GM21737 (cell line): ENCODE results near the gene FAM47E.
"Not testable (repeated sequence)": the region's sequence is repeated elsewhere in the genome, so short reads cannot be mapped to it uniquely, and the experiment has no call there.

Source experiments
- ATAC-seq: cut with Tn5 transposase; IDR thresholded peaks from one replicate; pipeline ENCODE4 v1.9.1; 2021; ENCODE audit warnings: mild to moderate bottlenecking, moderate library complexity; ENCODE audit not compliant: unreplicated experiment

FAM47E gene

DNA sequence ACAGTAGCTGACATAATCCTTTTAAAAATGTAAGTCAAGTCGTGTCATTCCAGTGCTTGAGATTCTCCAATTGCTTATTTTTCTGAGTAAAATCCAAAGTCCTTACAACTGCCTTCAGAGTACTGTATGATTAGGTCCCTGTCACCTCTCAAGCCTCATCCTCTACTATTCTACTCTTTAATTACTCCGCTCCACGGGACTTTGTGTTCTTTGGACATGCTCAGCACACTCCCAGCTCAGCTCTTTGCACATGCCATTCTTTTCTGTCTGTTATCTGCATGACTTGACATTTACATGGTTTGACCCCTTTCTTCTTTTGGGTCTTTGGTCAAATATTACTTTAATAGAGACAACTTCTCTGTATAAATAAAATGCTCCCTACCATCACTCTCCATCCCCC lies 15.1 kb downstream of the FAM47E start:
- ATAC-seq = no peak

DNA sequence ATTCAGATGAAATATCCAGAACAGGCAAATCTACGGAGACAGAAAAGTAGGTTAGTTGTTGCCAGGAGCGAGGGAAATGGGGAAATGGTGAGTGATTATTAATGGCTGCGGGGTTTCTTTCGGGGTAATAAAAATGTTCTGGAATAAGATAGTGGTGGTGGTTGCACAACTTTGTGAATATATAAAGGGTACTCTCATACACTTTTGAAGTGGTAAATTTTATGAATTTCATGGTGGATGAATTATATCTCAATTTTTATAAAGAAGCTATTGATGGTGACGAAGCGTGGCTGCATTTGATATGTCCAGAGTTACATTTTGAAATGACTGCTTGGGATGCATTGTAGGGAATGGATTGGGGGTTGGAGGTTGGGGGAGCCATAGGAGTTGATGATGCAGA lies 16.3 kb downstream of the FAM47E start:
- ATAC-seq = no peak

DNA sequence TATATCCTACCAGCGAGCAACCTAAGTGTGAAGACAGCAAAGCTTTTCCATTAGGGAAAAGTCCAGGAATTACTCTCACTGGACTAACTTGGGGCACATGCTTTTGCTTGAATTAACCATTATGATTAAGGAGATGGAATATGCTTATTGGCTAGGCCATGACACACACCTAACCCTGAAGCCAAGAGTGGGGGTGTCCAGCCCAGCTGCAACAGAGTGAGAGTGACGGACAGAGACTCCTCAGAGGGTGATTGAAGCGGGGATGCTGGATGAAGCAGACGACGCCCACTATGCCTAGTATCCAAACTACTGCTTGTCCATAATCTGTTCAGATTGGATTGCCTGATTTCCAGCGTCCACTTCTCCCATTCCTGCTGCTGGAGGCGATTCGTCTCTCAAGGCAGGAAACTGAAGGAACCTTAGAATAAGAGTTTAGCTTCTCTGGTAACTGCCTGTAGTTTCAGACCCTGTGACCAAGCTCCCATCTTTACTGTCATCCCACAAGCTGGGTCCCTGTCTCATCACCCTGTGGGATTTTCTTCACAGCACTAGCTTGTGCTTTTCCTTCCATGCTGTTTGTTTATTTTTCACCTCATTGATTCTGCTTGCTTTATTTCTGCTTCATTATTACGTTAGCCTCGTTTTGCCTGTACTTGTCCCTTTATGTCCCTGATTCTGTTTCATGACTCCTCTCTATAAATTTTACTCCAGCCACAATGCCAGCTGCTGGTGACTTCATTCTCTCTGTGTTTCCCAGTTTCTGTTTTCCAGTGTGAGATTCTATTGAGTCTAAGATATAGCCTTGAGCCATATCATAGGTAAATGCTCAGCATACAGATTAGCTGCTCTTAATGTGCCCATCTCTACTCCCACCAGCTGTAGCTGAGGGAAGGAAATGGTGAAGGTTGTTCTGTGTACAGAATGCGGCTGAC lies 19.0 kb downstream of the FAM47E start:
- ATAC-seq = no peak

DNA sequence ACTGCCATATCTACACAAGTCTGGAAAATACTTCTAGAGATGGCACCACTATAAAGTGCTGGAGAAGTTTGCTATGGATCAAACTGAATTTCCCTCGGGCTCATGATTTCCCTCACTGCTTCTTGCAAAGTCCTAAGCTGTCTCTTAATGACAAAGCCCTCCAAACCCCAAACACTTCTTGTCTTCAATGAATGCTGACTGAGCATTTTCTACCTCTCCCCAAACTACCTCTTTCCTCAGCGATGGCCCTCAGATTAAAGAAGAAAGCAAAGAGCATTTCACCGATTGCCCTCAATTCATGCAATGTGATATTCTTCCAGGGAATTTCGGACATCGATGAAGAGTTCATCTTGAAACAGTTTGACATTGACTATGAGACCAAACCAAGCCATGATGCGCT lies 19.7 kb downstream of the FAM47E start:
- ATAC-seq = no peak

DNA sequence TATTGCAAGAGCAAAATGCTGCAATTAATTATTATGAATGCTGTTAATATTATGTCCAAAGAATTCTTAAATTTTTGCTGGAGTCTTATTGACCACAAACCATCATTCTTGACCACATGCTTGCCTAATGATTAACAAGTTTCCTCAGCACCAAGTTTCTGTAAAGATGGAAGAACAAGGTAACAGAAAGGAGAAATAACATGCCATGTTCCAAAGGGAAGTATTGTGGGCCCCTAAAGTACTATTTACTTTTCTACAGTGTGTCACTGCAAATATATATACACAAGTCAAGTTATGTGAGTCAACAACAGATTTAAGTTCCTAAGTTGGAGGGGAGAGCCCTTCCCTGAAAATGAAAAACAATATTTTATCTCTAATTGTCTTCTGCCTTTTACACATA lies 20.6 kb downstream of the FAM47E start:
- no peak for ATAC-seq

DNA sequence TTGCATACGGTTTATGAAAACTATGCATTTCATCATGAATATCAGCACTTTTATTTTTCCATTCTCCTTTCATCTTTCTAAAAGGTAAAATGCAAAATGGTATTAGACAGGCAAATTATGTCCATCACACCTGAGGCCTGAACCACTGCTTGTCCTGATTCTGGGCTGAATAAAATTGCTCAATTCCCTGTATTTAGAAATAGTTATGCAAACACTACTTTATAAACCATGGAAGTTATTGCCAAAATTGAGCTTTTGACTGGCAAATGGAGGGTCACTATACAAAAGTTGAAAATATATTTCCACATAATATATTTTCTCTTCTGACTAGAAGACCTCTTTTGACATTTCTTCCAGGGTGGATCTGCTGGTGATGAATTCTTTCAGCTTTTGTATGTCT lies 21.1 kb downstream of the FAM47E start:
- ATAC-seq = no peak

DNA sequence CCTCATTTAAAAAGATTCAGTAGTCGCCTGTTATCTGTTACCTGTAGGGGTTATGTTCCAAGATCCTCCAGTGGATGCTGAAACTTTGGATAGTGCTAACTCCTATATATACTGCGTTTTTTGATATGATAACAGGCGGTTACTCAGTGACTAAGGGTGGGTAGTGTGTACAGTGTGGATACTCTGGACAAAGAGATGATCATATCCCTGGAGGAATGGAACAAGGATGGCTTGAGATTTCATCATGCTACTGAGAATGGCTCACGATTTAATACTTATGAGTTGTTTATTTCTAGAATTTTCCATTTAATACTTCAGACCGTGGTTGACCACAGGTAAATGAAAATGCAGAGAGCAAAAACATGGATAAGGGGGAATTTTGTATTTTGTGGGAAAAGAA lies 21.5 kb downstream of the FAM47E start:
- ATAC-seq = no peak

DNA sequence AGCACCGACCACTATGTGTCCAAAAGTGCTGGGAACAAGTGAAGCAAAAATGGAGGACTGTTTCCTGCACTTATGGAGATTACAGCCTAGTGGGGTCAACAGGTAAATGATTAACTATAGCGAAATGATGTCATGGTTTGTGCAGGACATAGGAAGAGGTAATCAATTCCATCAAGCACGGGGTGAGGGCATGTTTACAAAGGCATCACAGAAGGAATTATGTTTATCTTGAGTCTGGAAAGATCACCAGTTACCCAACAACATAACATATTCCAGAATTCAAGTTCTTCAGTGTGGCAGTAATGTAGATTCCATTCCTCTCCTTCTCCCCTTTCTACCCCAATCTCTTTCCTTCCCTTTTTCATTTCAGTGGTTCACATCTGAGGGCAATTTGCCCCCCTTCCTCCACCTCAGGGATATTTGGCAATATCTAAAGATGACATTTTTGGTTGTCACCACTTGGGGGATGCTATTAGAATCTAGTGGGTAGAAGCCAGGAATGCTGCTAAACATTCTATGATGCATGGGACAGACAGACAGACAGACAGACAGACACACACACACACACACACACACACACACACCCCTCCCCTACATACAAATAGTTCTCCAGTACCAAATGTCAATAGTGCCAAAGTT lies 24.1 kb downstream of the FAM47E start:
- ATAC-seq = no peak

DNA sequence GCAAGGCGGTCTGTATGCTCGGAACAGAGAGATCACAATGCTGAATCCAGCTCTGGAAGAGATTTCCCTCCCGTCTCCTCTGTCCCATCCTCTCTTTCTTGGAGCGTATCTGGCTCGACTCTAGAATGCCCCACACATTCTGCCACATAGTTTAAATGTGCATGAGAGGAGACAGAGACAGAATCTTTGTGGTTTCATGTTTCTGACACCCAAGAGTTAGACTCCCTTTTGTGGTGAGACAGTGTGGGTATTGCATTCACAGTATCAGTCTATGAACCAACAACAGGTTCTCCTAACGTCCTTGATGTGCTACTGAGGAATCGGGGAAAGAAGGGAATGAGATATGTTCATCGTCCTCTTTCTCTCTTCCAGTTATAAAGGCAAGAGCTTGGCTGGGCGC lies 25.3 kb downstream of the FAM47E start:
- ATAC-seq = no peak

DNA sequence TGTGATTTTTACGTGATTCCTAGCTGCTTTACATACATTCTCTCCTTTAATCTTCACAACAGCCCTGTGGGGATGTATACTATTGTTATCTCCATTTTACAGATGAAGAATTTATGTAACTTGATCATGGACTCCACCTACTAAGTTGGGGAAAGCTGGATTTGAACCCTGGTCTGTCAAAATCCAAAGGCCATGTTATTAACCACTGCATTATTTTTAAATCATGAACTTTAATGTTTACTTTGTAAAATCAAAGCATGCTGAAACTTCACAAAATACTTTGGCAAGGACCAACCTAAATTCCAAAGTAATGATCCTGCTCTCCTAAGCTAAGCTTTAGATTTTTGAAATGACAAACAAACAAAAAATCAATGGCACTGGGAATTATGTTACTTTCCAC lies 26.1 kb downstream of the FAM47E start:
- ATAC-seq = no peak

DNA sequence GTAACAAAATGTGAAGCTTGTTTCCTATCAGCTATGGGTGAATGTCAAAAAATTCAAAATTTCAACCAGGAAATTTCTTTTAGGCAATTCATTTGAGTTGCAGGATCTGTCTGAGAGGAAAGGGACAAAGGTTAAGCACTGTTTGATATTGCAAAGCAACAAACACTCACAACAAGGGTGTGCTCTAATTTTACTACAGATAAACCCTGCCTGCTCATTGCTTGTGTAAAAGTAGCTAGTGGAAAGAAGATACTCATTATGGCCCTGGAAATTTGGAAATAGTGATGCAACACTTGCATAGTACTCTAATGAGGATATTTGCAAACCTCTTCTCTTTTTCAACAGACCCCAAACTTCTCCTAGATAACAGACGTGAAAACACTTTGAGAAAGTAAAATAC lies 27.1 kb downstream of the FAM47E start:
- no peak for ATAC-seq

DNA sequence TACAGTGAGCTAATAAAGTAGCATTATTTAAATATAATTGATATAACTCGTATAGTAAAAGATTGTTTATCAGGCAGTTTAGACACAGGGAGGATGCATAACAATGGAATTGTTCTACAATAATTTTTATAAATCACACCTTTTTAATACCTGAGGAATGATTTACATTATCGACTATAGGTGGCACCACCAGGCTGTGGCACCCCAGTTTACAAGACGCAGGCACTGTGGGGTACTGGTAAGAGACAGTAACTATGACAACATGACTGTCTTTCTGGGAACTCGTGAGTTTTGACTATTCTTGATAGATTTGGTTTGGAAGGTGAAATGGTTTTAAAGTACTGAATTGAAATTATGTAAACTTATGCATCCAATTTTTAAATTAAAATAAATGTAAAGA lies 27.9 kb downstream of the FAM47E start:
- no peak for ATAC-seq

DNA sequence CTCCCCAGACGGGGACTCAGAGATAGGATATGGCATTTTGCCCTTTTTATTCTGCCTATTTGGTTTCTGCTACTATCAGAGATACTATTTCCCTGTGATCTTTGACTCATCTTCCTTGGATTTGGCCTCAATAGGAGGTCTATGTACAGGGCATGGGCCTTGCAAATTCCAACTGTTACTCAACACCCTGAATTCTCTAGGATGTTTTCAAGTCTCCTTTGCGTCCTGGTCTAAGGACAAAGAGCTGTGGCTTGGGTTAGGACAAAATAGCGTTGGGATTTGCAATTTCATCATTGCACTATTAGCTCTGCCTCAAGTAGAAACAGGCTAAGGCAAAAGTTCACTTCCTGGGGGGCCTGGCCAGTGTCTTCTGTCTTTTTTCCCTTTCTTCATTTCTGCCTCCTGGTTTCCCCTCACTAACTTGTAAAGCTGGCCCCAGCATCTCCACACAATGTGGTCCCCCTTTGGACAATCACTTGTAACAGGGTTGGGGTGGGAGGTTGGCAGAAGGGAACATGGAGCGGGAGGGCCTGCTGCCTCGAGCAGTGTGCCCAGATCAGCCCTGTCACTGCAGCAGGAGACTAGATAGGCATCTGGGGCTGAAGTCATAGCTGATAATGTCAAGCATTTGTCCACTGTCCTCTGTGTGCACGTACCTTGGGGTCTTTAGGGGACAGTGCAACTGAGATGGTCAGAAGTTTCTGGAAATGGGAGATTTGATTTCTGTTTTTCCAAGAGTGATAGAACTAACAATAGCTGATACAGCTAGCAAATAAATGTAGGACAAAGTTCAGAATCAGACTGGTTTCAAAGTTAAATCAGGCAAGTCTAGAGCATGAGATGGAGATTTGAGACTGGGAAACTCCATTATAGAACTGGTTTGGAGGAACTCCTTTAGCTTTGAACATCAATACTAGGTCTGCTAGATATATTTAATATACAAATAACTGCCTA lies 29.2 kb downstream of the FAM47E start:
- ATAC-seq = no peak

DNA sequence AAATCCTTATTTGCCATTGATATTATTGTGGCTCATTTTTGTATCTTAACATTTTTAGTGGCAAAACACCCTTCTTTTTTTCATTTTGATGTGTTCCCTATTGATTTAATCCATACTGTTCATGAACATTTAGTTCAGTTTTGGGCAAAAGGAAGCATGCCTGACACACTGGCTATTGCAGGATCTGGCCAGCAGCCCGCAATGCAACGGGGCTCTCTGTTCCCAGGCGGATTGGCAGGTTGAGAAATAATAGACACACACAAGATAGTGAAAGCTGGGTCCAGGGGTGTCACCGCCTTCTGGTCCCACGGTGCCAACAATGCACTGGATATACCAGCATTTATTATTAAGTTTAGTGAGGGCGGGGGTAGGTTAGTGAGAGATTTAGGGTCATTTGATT lies 30.1 kb downstream of the FAM47E start:
- ATAC-seq = not testable (repeated sequence)

DNA sequence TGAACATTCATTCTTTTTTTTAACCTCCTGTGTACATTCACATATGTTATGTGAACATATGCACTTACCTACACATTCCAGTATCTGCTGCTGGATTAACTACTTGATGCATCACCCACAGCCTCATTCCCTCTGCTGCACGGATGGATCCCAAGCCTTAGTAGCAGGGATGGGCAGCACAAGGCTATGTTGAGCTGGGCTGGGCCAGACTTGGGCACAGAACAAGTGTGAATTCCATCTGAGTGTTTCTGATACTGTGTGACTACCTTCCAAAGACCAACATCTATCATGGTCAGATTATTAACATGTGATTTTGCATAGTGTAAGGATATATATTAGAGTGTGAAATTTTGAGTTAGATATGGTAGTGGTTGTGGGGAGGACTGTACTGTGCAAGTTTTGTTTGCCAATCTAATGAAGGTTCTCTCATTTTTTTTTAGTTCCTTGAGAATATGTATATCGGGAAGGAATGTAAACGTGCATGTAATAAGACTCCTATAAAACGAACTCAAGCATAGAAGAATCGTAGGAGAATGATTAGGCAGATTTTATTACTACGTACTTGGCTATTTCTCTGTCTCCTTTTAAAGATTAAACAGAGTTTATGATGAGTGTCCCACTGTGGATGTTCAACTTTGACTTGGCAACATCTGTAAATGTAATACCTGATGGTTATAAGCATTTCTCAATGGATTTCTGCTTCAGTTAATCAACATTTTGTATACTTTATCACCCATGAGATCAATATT lies 31.6 kb downstream of the FAM47E start:
- ATAC-seq = no peak

DNA sequence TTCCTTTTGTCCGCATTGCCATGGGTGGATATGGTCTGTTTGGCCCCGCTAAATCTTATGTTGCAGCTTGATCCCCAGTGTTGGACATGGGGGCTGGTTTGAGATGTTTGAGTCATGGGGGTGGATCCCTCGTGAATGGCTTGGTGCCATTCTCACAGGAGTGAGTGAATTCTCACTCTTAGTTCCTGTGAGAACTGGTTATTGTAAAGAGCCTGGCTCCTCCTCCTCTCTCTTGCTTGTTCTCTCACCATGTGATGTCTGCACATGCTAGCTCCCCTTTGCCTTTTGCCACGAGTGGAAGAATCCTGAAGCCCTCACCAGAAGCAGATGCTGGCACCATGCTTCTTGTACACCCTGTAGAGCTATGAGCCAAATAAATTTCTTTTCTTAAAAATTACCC lies 32.4 kb downstream of the FAM47E start:
- ATAC-seq = no peak

DNA sequence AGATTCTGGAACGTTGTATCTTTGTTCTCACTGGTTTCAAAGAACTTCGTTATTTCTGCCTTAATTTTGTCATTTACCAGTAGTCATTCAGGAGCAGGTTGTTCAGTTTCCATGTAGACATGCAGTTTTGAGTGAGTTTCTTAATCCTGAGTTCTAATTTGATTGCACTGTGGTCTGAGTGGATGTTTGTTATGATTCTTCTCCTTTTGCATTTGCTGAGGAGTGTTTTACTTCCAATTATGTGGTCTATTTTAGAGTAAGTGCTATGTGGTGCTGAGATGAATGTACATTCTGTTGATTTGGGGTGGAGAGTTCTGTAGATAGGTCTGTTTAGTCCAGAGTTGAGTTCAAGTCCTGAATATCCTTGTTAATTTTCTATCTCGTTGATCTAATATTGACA lies 36.3 kb downstream of the FAM47E start:
- not testable (repeated sequence) for ATAC-seq

DNA sequence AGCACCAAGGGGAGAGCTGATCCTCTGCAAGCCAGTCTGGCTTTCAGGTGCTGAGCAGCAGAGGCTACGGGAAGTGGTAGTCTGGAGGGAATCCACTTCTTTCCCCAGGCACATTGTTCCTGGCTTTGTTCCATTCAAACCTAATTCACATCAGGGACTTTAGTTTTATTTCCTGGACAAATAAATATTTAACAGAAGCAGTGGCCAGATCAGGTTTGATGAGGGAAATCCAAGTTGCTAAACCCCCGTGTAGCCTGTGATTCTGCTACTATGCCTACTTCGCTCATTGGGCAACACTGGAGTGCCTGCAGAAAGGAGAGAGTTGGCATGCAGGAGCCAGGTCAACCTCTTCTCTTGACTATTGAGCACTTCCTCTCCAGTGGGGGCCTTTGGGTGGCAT lies 41.2 kb downstream of the FAM47E start:
- ATAC-seq = no peak

DNA sequence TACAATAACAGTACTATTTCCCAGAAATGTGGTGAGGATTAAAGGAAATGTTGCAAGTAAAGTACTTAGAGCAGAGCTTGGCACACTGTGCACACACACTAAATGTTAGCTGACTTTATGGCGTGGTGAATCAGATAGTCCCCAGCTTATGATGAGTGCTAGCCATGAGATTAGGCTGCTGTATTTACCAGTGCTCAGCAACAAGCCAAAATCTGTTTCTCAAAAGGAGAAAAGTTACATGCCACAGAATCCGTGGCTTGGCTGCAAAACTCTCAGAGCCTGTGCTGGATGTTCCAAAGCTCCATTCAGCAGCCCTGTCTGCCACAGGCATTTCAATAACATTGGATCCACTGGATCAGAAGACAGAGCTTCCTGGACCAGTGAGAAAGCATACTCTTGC lies 42.3 kb downstream of the FAM47E start:
- no peak for ATAC-seq

DNA sequence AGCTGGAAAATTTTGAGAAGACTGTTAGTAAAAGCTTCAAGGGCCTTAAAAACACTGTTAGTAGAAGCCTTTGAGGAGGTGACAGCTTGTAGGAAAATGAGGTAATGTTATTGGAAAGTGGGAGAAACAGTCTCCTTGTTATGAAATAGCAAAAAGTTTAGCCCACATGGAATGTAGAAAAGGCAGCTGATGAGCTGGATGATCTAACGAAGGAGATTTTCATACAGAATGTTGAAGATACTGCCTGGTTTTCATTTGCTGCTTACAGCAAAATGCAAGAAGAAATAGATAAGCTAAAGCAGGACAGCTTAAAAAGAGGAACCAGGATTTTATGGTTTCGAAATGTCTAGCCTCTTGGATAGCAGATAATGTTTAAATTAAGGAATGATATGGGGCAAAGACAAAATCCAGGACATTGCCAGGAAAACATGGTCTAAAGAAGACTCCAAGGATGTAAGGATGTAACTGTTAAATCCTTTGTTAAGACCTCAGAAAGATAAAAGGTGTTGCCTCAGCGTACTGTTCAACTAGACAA lies 44.8 kb downstream of the FAM47E start:
- no peak for ATAC-seq
